H1 (cell line): ENCODE data around the gene OR13G1. TPM values are rescaled to one million over a fixed set of nuclear protein-coding genes. Genes with fewer than 3 reads are reported as not detected.
A peak's percentile ranks its signal among the peaks of the same experiment; 100 is the strongest.

Experiments used
- BCL11A ChIP-seq, 2 experiments: IDR thresholded peaks; one replicate each; pipeline ENCODE4 v1.6.1; 2011; ENCODE audit warnings: low read depth in 2 of 2, low read length in 2 of 2, mild to moderate bottlenecking in 2 of 2
- CHD2 ChIP-seq: IDR thresholded peaks from 2 replicates; pipeline ENCODE4 v1.6.1; 2012; ENCODE audit warnings: low read length, improper control_type of control experiment
- CTCF ChIP-seq, 3 experiments: IDR thresholded peaks; 1 replicate in 2 of 3; 2 replicates in 1 of 3; pipeline versions ENCODE4 v1.5.1 to v1.6.1; 2011; ENCODE audit warnings: low read length in 3 of 3, mild to moderate bottlenecking in 3 of 3, inconsistent platforms in 2 of 3, low read depth in 1 of 3, moderate library complexity in 1 of 3; ENCODE audit not compliant: insufficient read depth in 1 of 3; ENCODE audit errors: control extremely low read depth in 1 of 3
- E2F6 ChIP-seq: IDR thresholded peaks from 2 replicates; pipeline ENCODE4 v1.6.1; 2012; ENCODE audit warnings: inconsistent platforms
- EGR1 ChIP-seq: IDR thresholded peaks from 2 replicates; pipeline ENCODE4 v1.6.1; 2011; ENCODE audit warnings: low read depth, low read length, borderline replicate concordance
- GABPA ChIP-seq: IDR thresholded peaks from 2 replicates; pipeline ENCODE4 v1.6.1; 2011; ENCODE audit warnings: mild to moderate bottlenecking, low read length, moderate library complexity, borderline replicate concordance; ENCODE audit not compliant: insufficient read depth
- GTF2F1 ChIP-seq: IDR thresholded peaks from 2 replicates; pipeline ENCODE4 v1.6.1; 2012; ENCODE audit warnings: low read depth, low read length, improper control_type of control experiment, borderline replicate concordance
- JUND ChIP-seq: IDR thresholded peaks from 2 replicates; pipeline ENCODE4 v1.6.1; 2011; ENCODE audit warnings: mild to moderate bottlenecking, improper control_type of control experiment, low read length
- KDM5A ChIP-seq: fragments of 200-600 bp; IDR thresholded peaks from 2 replicates; pipeline ENCODE4 v1.7.1; 2012; ENCODE audit warnings: mild to moderate bottlenecking, low read length, inconsistent platforms, mixed read lengths
- MAX ChIP-seq: IDR thresholded peaks from 2 replicates; pipeline ENCODE4 v1.6.1; 2012; ENCODE audit warnings: inconsistent platforms
- NRF1 ChIP-seq: IDR thresholded peaks from 2 replicates; pipeline ENCODE4 v1.6.1; 2011; ENCODE audit warnings: mild to moderate bottlenecking, low read depth, low read length, improper control_type of control experiment
- PHF8 ChIP-seq: fragments of 200-600 bp; sonication (generic); conservative IDR thresholded peaks from 2 replicates; pipeline ENCODE4 v1.7.1; 2012; ENCODE audit warnings: low read depth, mild to moderate bottlenecking, inconsistent platforms, low read length, moderate library complexity
- RAD21 ChIP-seq, 2 experiments: IDR thresholded peaks in 1 of 2; conservative IDR thresholded peaks in 1 of 2; 2 replicates each; pipeline ENCODE4 v1.6.1; 2011; ENCODE audit warnings: low read depth in 2 of 2, low read length in 2 of 2, improper control_type of control experiment in 1 of 2, inconsistent platforms in 1 of 2, mild to moderate bottlenecking in 1 of 2, moderate library complexity in 1 of 2
- SIN3A ChIP-seq, 2 experiments: IDR thresholded peaks in 1 of 2; conservative IDR thresholded peaks in 1 of 2; 2 replicates each; pipeline ENCODE4 v1.6.1; 2011 to 2012; ENCODE audit warnings: low read length in 2 of 2, improper control_type of control experiment in 1 of 2, low read depth in 1 of 2, mild to moderate bottlenecking in 1 of 2
- SIRT6 ChIP-seq: IDR thresholded peaks from one replicate; pipeline ENCODE4 v1.7.1; 2012; ENCODE audit warnings: low read length, inconsistent platforms
- SRF ChIP-seq: IDR thresholded peaks from 2 replicates; pipeline ENCODE4 v1.6.1; 2011; ENCODE audit warnings: mild to moderate bottlenecking, low read depth, low read length, moderate library complexity
- SUZ12 ChIP-seq: fragments of 200-600 bp; sonication (generic); IDR thresholded peaks from 2 replicates; pipeline ENCODE4 v1.6.1; 2012; ENCODE audit warnings: mild to moderate bottlenecking, inconsistent platforms, low read length, moderate library complexity, mixed read lengths
- TAF1 ChIP-seq: IDR thresholded peaks from 2 replicates; pipeline ENCODE4 v1.6.1; 2011; ENCODE audit warnings: mild to moderate bottlenecking, low read depth, low read length
- TAF7 ChIP-seq: optimal IDR thresholded peaks from 2 replicates; pipeline ENCODE3; 2011; ENCODE audit warnings: low read depth, mild to moderate bottlenecking, inconsistent platforms, low read length, moderate library complexity, borderline replicate concordance
- TEAD4 ChIP-seq: IDR thresholded peaks from 2 replicates; pipeline ENCODE4 v1.6.1; 2012; ENCODE audit warnings: low read depth, low read length, inconsistent platforms, mixed read lengths
- YY1 ChIP-seq: IDR thresholded peaks from 2 replicates; pipeline ENCODE4 v1.6.1; 2011; ENCODE audit warnings: low read depth, mild to moderate bottlenecking, low read length
- polyA plus RNA-seq, 7 experiments: library from polyadenylated mRNA; depleted of rRNA in 3 of 7; stranded (reverse) in 5 of 7; unstranded in 2 of 7; fragments of >200 nt in 5 of 7; fragments of 200-250 nt in 2 of 7; gene quantifications; 1 replicate in 5 of 7; 2 replicates in 1 of 7; 4 replicates in 1 of 7; pipeline versions ENCODE4 v1.2.1 to v1.2.3, GENCODE V29; 2011 to 2013; ENCODE audit warnings: missing spikeins in 2 of 7, mixed read lengths in 2 of 7
- total RNA-seq: library from RNA; stranded (reverse); fragmentation: NEBNext Ultra II Directional; extraction: Animal tissue kit (Norgen Biotek cat#: 25700); gene quantifications from 2 replicates; pipeline ENCODE4 v1.2.1, GENCODE V29; 2021

OR13G1 gene
- total and polyA plus RNA-seq, 2 of the 8 experiments (the other 6 are each of a cell fraction or from before 2014, with no cell fraction given), result not detected

GRCh38 chr1:247639381-247639981 is 40.1 kb downstream of the OR13G1 start (continued):
- TF ChIP-seq JUND (no peak), MAX (peak; percentile 70), CTCF (IDR thresholded peaks at IDR 0.05; ENCODE audit: control extremely low read depth in 1 of 3, insufficient read depth in 1 of 3, low read depth in 1 of 3, low read length in 3 of 3) (no peak), KDM5A (no peak), E2F6 (peak; percentile 87), SIN3A (conservative IDR thresholded peaks at IDR 0.05 in 1 of 2, IDR thresholded peaks at IDR 0.05 in 1 of 2; ENCODE audit: low read depth in 1 of 2, low read length in 2 of 2) (no peak), RAD21 (IDR thresholded peaks at IDR 0.05 in 1 of 2, conservative IDR thresholded peaks at IDR 0.05 in 1 of 2; ENCODE audit: low read depth in 2 of 2, low read length in 2 of 2) (no peak), TAF1 (no peak), GTF2F1 (no peak), BCL11A (IDR thresholded peaks at IDR 0.05; ENCODE audit: low read depth in 2 of 2, low read length in 2 of 2) (no peak), SUZ12 (no peak), TEAD4 (no peak), TAF7 (no peak), YY1 (no peak), CHD2 (no peak), NRF1 (no peak), PHF8 (0 out of 2 replicates have a peak, but pooled peaks have one; percentile 32), SRF (no peak), GABPA (no peak), SIRT6 (no peak), EGR1 (0 out of 2 replicates have a peak, but pooled peaks have one; percentile 9)
